HFF-Myc (cell line): ENCODE results near the gene REEP2.

Source experiments
- DNase-seq: peaks from one replicate; pipeline ENCODE4 v3.0.0-alpha.2; 2011; ENCODE audit warnings: low read depth; ENCODE audit errors: extremely low read depth
- H3K4me3 ChIP-seq: replicated peaks from 2 replicates; pipeline ENCODE4 v1.5.1; 2011; ENCODE audit warnings: low read depth, mild to moderate bottlenecking, control low read depth, low read length
- CTCF ChIP-seq: IDR thresholded peaks from 2 replicates; pipeline ENCODE4 v1.5.1; 2012; ENCODE audit warnings: mild to moderate bottlenecking, low read depth, low read length, control low read depth; ENCODE audit errors: missing control alignments

REEP2 gene

GRCh38 chr5:138441221-138441620 is 2.4 kb downstream of the REEP2 start:
- TF ChIP-seq CTCF, result no peak
- no peak overlapping the region for H3K4me3 ChIP-seq
- DNase-seq, result no peak

- no peak overlapping the region for H3K4me3 ChIP-seq
- no peak for TF ChIP-seq CTCF
- DNase-seq, result no peak
These were observed 5.4 kb downstream of the REEP2 start for GRCh38 chr5:138444078-138444773.

- DNase-seq, result no peak
- H3K4me3 ChIP-seq, result no peak overlapping the region
These were observed 6.1 kb downstream of the REEP2 start for GRCh38 chr5:138444774-138445546.

GRCh38 chr5:138445547-138446271 is 6.9 kb downstream of the REEP2 start:
- TF ChIP-seq CTCF, result no peak
- no peak for DNase-seq
- H3K4me3 ChIP-seq, result no peak overlapping the region

More at GRCh38 chr5:138444774-138445546, 6.1 kb downstream of the REEP2 start:
- TF ChIP-seq CTCF, result no peak

- H3K4me3 ChIP-seq, result no peak overlapping the region
- no peak for DNase-seq
- no peak for TF ChIP-seq CTCF
These were observed 9.2 kb downstream of the REEP2 start for GRCh38 chr5:138448070-138448469.

GRCh38 chr5:138448481-138449398 is 9.9 kb downstream of the REEP2 start:
- no peak for TF ChIP-seq CTCF
- DNase-seq, result no peak
- H3K4me3 ChIP-seq, result no peak overlapping the region
